Liver (tissue), 9 donors: ENCODE data around the gene ARID4B. TPM values are rescaled to one million over a fixed set of nuclear protein-coding genes. Genes with fewer than 3 reads are reported as not detected.

ENCODE experiments used
- DNase-seq: peaks from one replicate; pipeline ENCODE4 v3.0.0-alpha.2; 2017; ENCODE audit warnings: low spot score
- H3K27ac ChIP-seq, 2 donors: one replicate each; pipeline ENCODE4 v1.7.0; 2013; ENCODE audit warnings: inconsistent platforms in 2 of 2, low read length in 2 of 2, control low read depth in 1 of 2, low read depth in 1 of 2, mild to moderate bottlenecking in 1 of 2
- H3K27me3 ChIP-seq, 4 donors: one replicate each; pipeline versions ENCODE4 v1.6.1 to v1.7.0; 2013; ENCODE audit warnings: low read length in 3 of 4, inconsistent platforms in 1 of 4, mild to moderate bottlenecking in 1 of 4, moderate library complexity in 1 of 4; ENCODE audit not compliant: control insufficient read depth in 4 of 4, insufficient read depth in 4 of 4
- H3K36me3 ChIP-seq, 4 donors: one replicate each; pipeline versions ENCODE4 v1.6.1 to v1.7.0; 2013; ENCODE audit warnings: low read length in 3 of 4, mild to moderate bottlenecking in 3 of 4, low read depth in 1 of 4, moderate library complexity in 1 of 4; ENCODE audit not compliant: control insufficient read depth in 4 of 4, insufficient read depth in 3 of 4
- H3K4me1 ChIP-seq, 4 donors: one replicate each; pipeline versions ENCODE4 v1.6.1 to v1.7.0; 2013; ENCODE audit warnings: low read length in 3 of 4, mild to moderate bottlenecking in 3 of 4, moderate library complexity in 1 of 4; ENCODE audit not compliant: control insufficient read depth in 4 of 4, insufficient read depth in 4 of 4
- H3K4me3 ChIP-seq, 3 donors: one replicate each; pipeline versions ENCODE4 v1.6.1 to v1.7.0; 2013; ENCODE audit warnings: low read length in 3 of 3, control low read depth in 1 of 3, low read depth in 1 of 3, mild to moderate bottlenecking in 1 of 3
- H3K9ac ChIP-seq, 2 donors: one replicate each; pipeline ENCODE4 v1.7.0; 2013; ENCODE audit warnings: low read length in 2 of 2, mild to moderate bottlenecking in 2 of 2, moderate library complexity in 2 of 2, control low read depth in 1 of 2, low read depth in 1 of 2
- H3K9me3 ChIP-seq, 4 donors: one replicate each; pipeline versions ENCODE4 v1.6.1 to v1.7.0; 2013; ENCODE audit warnings: low read length in 3 of 4; ENCODE audit not compliant: control insufficient read depth in 4 of 4
- ATF3 ChIP-seq: IDR thresholded peaks from 2 replicates; pipeline ENCODE4 v1.6.1; 2016; ENCODE audit warnings: antibody characterized with exemption
- CTCF ChIP-seq: fragments of 150-350 bp; IDR thresholded peaks from 2 replicates; pipeline ENCODE4 v1.5.1; 2017; ENCODE audit warnings: improper control_type of control experiment, low read depth, low read length; ENCODE audit not compliant: missing input control
- EGR1 ChIP-seq, 2 donors: IDR thresholded peaks; 2 replicates each; pipeline ENCODE4 v1.6.1; 2016 to 2018; ENCODE audit warnings: antibody characterized with exemption in 2 of 2, low read depth in 2 of 2
- FOXA1 ChIP-seq: IDR thresholded peaks from 2 replicates; pipeline ENCODE4 v1.6.1; 2016; ENCODE audit warnings: antibody characterized with exemption
- FOXA2 ChIP-seq: IDR thresholded peaks from 2 replicates; pipeline ENCODE4 v1.6.1; 2016; ENCODE audit warnings: antibody characterized with exemption
- GABPA ChIP-seq, 2 donors: IDR thresholded peaks in 1 of 2; conservative IDR thresholded peaks in 1 of 2; 2 replicates each; pipeline ENCODE4 v1.6.1; 2016; ENCODE audit warnings: antibody characterized with exemption in 2 of 2, mild to moderate bottlenecking in 1 of 2, moderate library complexity in 1 of 2
- HNF4A ChIP-seq, 2 donors: conservative IDR thresholded peaks; 2 replicates each; pipeline ENCODE4 v1.6.1; 2016; ENCODE audit warnings: antibody characterized with exemption in 2 of 2, mild to moderate bottlenecking in 2 of 2
- HNF4G ChIP-seq: IDR thresholded peaks from 2 replicates; pipeline ENCODE4 v1.6.1; 2016; ENCODE audit warnings: antibody characterized with exemption
- JUND ChIP-seq, 2 donors: IDR thresholded peaks; 2 replicates each; pipeline ENCODE4 v1.6.1; 2016; ENCODE audit warnings: antibody characterized with exemption in 2 of 2
- MAX ChIP-seq: IDR thresholded peaks from 2 replicates; pipeline ENCODE4 v1.6.1; 2016; ENCODE audit warnings: antibody characterized with exemption
- NR2F2 ChIP-seq: IDR thresholded peaks from 2 replicates; pipeline ENCODE4 v1.6.1; 2016; ENCODE audit warnings: antibody characterized with exemption
- RAD21 ChIP-seq, 2 donors: IDR thresholded peaks; 2 replicates each; pipeline ENCODE4 v1.6.1; 2016; ENCODE audit warnings: antibody characterized with exemption in 2 of 2, mild to moderate bottlenecking in 2 of 2
- RXRA ChIP-seq, 2 donors: IDR thresholded peaks; 2 replicates each; pipeline ENCODE4 v1.6.1; 2017 to 2018; ENCODE audit warnings: antibody characterized with exemption in 2 of 2, mild to moderate bottlenecking in 1 of 2
- SP1 ChIP-seq: IDR thresholded peaks from 2 replicates; pipeline ENCODE4 v1.6.1; 2018; ENCODE audit warnings: antibody characterized with exemption, mild to moderate bottlenecking
- TAF1 ChIP-seq: conservative IDR thresholded peaks from 2 replicates; pipeline ENCODE4 v1.6.1; 2016; ENCODE audit warnings: antibody characterized with exemption, mild to moderate bottlenecking
- YY1 ChIP-seq: IDR thresholded peaks from 2 replicates; pipeline ENCODE4 v1.6.1; 2016; ENCODE audit warnings: antibody characterized with exemption, mild to moderate bottlenecking
- WGBS: extraction: QIAGEN DNeasy Blood & Tissue Kit; methylation state at CpG from one replicate; pipeline ENCODE4 v1.1.7; 2013; 5-methylcytosine and 5-hydroxymethylcytosine counted together
- polyA plus RNA-seq, 2 donors: library from polyadenylated mRNA; stranded (reverse) in 1 of 2; unstranded in 1 of 2; fragments of 200-250 nt in 1 of 2; fragments of >200 nt in 1 of 2; fragmentation: Nextera tagmentation in 1 of 2; extraction: Ambion mirVana in 1 of 2; gene quantifications; one replicate each; pipeline versions ENCODE4 v1.2.1 to v1.2.3, GENCODE V29; 2013 to 2015
- total RNA-seq, 2 donors: library from RNA; depleted of rRNA; stranded (reverse); fragments of >200 nt; gene quantifications; one replicate each; pipeline ENCODE4 v1.2.3, GENCODE V29; 2014
- TF ChIP-seq, protein P1 (sequence below): IDR thresholded peaks from 2 replicates; pipeline ENCODE4 v1.6.1; 2016; ENCODE audit warnings: antibody characterized with exemption
- donor health status: healthy.
- donor health status: healthy.
- donor health status: healthy.
- donor health status: healthy.
- donor health status: healthy.

Gene ARID4B
- total and polyA plus RNA-seq, 4 donors, result 4.2 to 27.3 (median 21.3) TPM

DNA sequence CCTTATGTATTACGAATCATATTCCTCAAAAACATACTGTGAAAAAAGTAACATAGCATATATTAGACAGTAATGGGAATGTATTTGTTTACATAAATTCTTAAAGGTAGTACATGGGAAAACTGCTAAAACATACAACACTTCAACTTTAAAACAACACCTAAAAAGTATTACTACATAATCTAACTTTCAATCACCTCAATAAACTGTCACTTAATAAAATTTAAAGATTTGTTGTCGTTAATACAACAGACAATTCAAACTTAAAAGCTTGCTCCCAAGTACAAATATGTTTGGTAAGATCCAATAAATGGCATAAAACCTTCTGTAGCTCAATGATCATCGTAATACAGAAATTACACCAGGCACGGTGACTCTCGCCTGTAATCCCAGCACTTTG, 3.7 kb downstream of the ARID4B start (continued):
- TF ChIP-seq EGR1 (IDR thresholded peaks at IDR 0.05; ENCODE audit: low read depth in 2 of 2) (no peak), SP1 (no peak), RXRA (IDR thresholded peaks at IDR 0.05) (no peak)

DNA sequence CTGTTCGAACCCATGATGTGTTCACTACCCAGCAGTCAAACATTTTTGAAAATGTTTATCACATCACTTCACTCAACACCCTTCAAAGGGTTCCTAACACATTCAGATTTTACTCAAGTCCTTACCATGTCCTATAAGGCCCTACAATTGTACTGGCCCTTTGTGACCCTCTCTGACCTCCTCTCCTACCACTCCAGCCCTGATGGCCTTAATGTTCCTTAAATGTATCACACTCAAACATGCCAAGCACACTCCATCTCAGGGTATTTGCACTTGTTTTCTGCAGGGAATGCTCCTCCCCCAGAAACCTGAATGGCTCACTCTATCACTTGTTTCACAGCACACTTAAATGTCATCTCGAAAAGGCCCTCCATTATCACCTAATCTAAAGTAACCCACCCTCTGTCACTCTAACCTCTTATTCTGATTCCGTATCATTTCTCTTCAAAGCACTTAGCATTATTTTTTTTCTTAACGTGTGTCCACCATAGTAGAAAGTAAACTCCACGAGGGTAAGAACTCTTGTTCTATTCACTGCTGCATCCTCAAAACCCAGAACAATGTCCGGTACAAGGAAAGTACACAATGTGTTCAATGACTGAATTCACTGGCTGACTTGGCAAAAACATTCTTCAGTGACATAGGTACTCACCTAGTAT, 7.3 kb downstream of the ARID4B start:
- no peak overlapping the region for H3K9ac ChIP-seq
- WGBS, result 91% methylated on average over 6 of the region's 6 CpGs
- peaks cover 0 to 6% (median 2%) of the 10 kb centered on the region in 4 donors for H3K36me3 ChIP-seq
- peaks cover 2 to 10% (median 4%) of the 10 kb centered on the region in 4 donors for H3K4me1 ChIP-seq
- H3K27me3 ChIP-seq, result no peaks in the 10 kb centered on the region
- no peak overlapping the region for H3K27ac ChIP-seq
- DNase-seq, result no peak
- TF ChIP-seq RAD21 (IDR thresholded peaks at IDR 0.05) (no peak), TAF1 (no peak), JUND (IDR thresholded peaks at IDR 0.05) (no peak), EGR1 (IDR thresholded peaks at IDR 0.05; ENCODE audit: low read depth in 2 of 2) (no peak), FOXA1 (no peak), MAX (no peak), SP1 (no peak), NR2F2 (no peak), FOXA2 (no peak), HNF4G (no peak), YY1 (no peak), CTCF (no peak), HNF4A (conservative IDR thresholded peaks at IDR 0.05) (no peak)
- H3K9me3 ChIP-seq, result no peaks in the 10 kb centered on the region
- H3K4me3 ChIP-seq, result no peak overlapping the region

GRCh38 chr1:235319255-235319654, 8.7 kb downstream of the ARID4B start:
- H3K4me1 ChIP-seq, result peaks cover 0 to 2% (median under 1%) of the 10 kb centered on the region in 4 donors
- H3K36me3 ChIP-seq, result peaks cover 0 to 6% (median 2%) of the 10 kb centered on the region in 4 donors
- no peaks in the 10 kb centered on the region for H3K27me3 ChIP-seq
- H3K4me3 ChIP-seq, result no peak overlapping the region
- TF ChIP-seq NR2F2 (no peak), RAD21 (IDR thresholded peaks at IDR 0.05) (no peak), GABPA (IDR thresholded peaks at IDR 0.05 in 1 of 2, conservative IDR thresholded peaks at IDR 0.05 in 1 of 2) (no peak)
- no peak for DNase-seq
- H3K9me3 ChIP-seq, result no peaks in the 10 kb centered on the region
- H3K27ac ChIP-seq, result no peak overlapping the region
- WGBS, result 97% methylated on average over 2 of the region's 2 CpGs
- H3K9ac ChIP-seq, result no peak overlapping the region

GRCh38 chr1:235317168-235317567, 10.8 kb downstream of the ARID4B start:
- Histone ChIP-seq H3K4me3 (no peak overlapping the region), H3K27me3 (no peaks in the 10 kb centered on the region), H3K9ac (no peak overlapping the region), H3K36me3 (peaks cover 0 to 6% (median 2%) of the 10 kb centered on the region in 4 donors), H3K9me3 (no peaks in the 10 kb centered on the region), H3K4me1 (peaks cover 0 to 3% (median under 1%) of the 10 kb centered on the region in 4 donors), H3K27ac (no peak overlapping the region)
- TF ChIP-seq ATF3, result no peak
- TF ChIP-seq RXRA (IDR thresholded peaks at IDR 0.05), result no peak
- TF ChIP-seq, protein P1, sequence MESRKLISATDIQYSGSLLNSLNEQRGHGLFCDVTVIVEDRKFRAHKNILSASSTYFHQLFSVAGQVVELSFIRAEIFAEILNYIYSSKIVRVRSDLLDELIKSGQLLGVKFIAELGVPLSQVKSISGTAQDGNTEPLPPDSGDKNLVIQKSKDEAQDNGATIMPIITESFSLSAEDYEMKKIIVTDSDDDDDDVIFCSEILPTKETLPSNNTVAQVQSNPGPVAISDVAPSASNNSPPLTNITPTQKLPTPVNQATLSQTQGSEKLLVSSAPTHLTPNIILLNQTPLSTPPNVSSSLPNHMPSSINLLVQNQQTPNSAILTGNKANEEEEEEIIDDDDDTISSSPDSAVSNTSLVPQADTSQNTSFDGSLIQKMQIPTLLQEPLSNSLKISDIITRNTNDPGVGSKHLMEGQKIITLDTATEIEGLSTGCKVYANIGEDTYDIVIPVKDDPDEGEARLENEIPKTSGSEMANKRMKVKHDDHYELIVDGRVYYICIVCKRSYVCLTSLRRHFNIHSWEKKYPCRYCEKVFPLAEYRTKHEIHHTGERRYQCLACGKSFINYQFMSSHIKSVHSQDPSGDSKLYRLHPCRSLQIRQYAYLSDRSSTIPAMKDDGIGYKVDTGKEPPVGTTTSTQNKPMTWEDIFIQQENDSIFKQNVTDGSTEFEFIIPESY, result no peak
- TF ChIP-seq CTCF, result no peak
- TF ChIP-seq HNF4G, result no peak
- DNase-seq, result no peak
- 77% methylated on average over 1 of the region's 1 CpG for WGBS
